ENCODE measurements around the gene ZFHX3. TPM values are rescaled to one million over a fixed set of nuclear protein-coding genes. Genes with fewer than 3 reads are reported as not detected.

The ZFHX3 gene
- polyA plus RNA-seq, 3 donors from 2014 or later: 0.05 to 1.4 (median 1.0) TPM

- no peaks in the 10 kb centered on the region for H3K9me3 Mint-ChIP-seq
- H3K4me1 Mint-ChIP-seq: peaks cover 0 to 3% of the 10 kb centered on the region in 2 donors
- no peak for DNase-seq
- H3K27ac Mint-ChIP-seq: no peak overlapping the region
- peaks cover 0 to 3% (median 1%) of the 10 kb centered on the region in 3 donors for H3K27me3 Mint-ChIP-seq (ENCODE audit: low read depth in 3 of 3)
- no peaks in the 10 kb centered on the region for H3K36me3 Mint-ChIP-seq
- H3K4me3 Mint-ChIP-seq: no peak overlapping the region
Measured at GRCh38 chr16:72983241-72983640, 64.7 kb downstream of the ZFHX3 start.

- Mint-ChIP-seq H3K9me3 (no peaks in the 10 kb centered on the region), H3K4me1 (peaks cover 0 to 3% of the 10 kb centered on the region in 2 donors), H3K27me3 (ENCODE audit: low read depth in 3 of 3) (peaks cover 0 to 1% (median 1%) of the 10 kb centered on the region in 3 donors), H3K27ac (peak overlapping the region in 1 of 6 donors; percentile 63), H3K4me3 (no peak overlapping the region), H3K36me3 (no peaks in the 10 kb centered on the region)
- peak in 2 of 3 donors; percentile 2 to 4 for DNase-seq
Measured at GRCh38 chr16:72979974-72980373, 68.0 kb downstream of the ZFHX3 start.

GRCh38 chr16:72978212-72978611, 69.7 kb downstream of the ZFHX3 start:
- no peak overlapping the region for H3K4me3 Mint-ChIP-seq
- no peaks in the 10 kb centered on the region for H3K9me3 Mint-ChIP-seq
- peaks cover 0 to 1% (median 1%) of the 10 kb centered on the region in 3 donors for H3K27me3 Mint-ChIP-seq (ENCODE audit: low read depth in 3 of 3)
- H3K27ac Mint-ChIP-seq: no peak overlapping the region
- H3K4me1 Mint-ChIP-seq: peaks cover 0 to 3% of the 10 kb centered on the region in 2 donors
- no peak for DNase-seq
- H3K36me3 Mint-ChIP-seq: no peaks in the 10 kb centered on the region

DNA sequence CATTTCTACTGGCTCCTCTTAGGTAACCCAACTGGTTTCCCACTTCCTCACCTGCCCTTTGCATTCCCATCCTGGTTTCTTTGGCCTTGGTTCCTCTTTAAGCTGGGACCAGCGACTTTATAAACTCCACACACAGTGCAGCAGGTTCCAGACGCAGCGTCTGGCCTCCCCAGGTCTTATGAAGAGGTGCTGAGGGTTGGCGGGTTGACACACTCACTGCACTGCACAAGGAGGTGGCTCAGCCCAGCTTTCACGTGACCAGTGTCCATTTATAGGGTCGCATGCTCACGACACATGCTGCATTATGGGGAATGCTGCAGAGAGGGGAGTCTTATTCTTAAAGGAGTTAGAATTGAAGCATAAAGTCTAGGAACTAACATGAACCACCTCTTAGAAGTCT, 70.8 kb downstream of the ZFHX3 start:
- Mint-ChIP-seq H3K27ac (no peak overlapping the region), H3K4me1 (peaks cover 0 to 3% of the 10 kb centered on the region in 2 donors), H3K4me3 (no peak overlapping the region), H3K9me3 (no peaks in the 10 kb centered on the region), H3K36me3 (no peaks in the 10 kb centered on the region), H3K27me3 (ENCODE audit: low read depth in 3 of 3) (peaks cover 0 to 1% (median 0%) of the 10 kb centered on the region in 3 donors)
- no peak for DNase-seq

DNA sequence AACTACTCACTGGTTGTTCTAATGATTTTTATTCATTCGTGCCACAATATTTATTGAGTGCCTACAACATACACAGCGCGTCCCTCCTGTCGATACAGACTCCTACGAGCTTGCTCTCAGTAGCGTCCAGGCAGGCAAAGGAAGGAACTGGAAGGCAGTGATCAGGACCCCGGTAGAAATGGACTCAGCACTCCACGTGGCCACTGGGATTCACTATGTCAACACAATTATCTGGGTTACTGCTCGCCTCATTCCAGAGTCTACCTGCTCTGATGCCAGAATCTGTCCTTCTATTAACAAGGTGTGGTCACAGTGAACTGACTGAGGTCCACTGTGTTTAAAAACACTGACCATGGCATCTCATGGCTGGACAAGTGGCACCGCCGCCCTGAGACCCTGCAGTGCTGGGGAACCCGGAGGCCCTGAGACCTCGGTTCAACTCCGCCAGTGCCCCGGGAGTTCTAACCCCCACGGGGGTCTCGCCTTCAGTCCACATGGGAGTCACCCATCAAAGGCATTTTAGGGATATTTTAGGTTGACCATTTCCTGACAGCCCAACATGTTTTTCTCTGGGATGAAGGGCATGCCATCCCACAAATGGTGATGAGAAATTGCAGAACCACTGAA, 71.4 kb downstream of the ZFHX3 start:
- H3K27ac Mint-ChIP-seq: no peak overlapping the region

DNA sequence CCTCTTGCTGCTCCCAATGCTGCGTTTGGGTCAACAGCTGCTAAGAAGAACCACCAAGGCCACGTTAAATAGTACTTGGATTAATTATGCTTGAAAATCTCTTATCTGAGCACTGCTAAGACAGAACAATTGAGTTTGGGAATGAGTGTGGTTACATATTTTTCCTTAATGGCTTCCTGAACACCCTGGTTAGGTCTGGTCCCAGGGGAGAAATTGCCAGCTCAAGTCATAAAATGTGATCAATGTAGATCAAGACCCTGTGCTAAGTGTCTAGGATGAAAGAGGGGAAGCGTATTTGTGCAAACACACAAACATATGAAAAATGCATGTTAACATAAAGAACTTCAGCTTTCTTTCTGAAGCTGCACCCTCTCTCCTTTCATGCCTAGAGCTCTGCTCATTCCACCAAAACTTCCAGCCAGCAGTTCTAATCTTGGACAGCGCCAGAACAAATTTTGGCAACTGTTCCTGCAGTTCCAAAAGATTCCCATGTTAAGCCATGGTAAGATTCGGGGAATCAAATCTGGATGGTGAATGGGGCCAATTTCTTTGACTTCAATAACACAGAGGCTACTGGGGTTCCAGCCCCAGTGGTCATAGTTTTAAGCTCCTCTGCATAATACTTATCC, 72.0 kb downstream of the ZFHX3 start:
- no peaks in the 10 kb centered on the region for H3K36me3 Mint-ChIP-seq
- no peak overlapping the region for H3K4me3 Mint-ChIP-seq
- no peaks in the 10 kb centered on the region for H3K9me3 Mint-ChIP-seq
- H3K27me3 Mint-ChIP-seq (ENCODE audit: low read depth in 3 of 3): peaks cover 0 to 1% (median 0%) of the 10 kb centered on the region in 3 donors
- peaks cover 0 to 3% of the 10 kb centered on the region in 2 donors for H3K4me1 Mint-ChIP-seq
- H3K27ac Mint-ChIP-seq: no peak overlapping the region
- no peak for DNase-seq

More for the DNA sequence above, 71.4 kb downstream of the ZFHX3 start:
- H3K4me1 Mint-ChIP-seq: peaks cover 0 to 3% of the 10 kb centered on the region in 2 donors
- DNase-seq: no peak
- H3K27me3 Mint-ChIP-seq (ENCODE audit: low read depth in 3 of 3): peaks cover 0 to 1% (median 0%) of the 10 kb centered on the region in 3 donors
- H3K4me3 Mint-ChIP-seq: no peak overlapping the region
- no peaks in the 10 kb centered on the region for H3K9me3 Mint-ChIP-seq
- no peaks in the 10 kb centered on the region for H3K36me3 Mint-ChIP-seq

DNA sequence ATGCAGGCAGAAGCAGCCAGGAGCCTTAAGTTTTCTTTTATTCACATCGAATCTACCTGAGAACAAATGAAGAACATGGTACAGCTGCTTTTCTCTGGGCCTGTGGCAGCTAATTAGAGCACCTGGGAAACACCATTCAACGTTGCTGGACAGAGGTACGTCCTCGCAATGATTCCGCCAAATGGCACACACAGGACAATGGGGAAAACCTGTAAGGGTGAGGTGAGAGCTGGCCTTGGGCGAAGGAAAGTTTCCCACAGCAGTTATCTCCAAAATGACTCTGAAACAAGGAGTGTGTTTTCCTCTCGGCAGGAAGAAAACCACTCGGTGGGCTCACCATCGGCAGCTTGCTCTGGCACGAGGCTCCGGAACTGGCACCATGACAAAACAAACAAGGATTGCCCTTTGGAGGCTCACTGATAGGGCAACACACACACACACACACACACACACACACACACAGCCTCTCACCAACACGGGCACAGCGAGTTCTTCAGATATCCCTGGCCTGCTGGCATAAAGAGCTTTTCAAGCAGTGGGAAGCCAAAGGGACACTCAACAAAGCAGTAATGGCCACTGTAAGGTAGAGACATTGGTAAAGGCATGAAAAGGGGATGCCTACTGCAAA, 73.7 kb downstream of the ZFHX3 start:
- Mint-ChIP-seq H3K36me3 (no peaks in the 10 kb centered on the region), H3K27ac (no peak overlapping the region), H3K4me1 (no peaks in the 10 kb centered on the region), H3K27me3 (ENCODE audit: low read depth in 3 of 3) (no peaks in the 10 kb centered on the region), H3K4me3 (no peak overlapping the region), H3K9me3 (no peaks in the 10 kb centered on the region)
- no peak for DNase-seq

- Mint-ChIP-seq H3K4me3 (no peak overlapping the region), H3K27ac (no peak overlapping the region), H3K4me1 (no peaks in the 10 kb centered on the region), H3K9me3 (no peaks in the 10 kb centered on the region), H3K27me3 (ENCODE audit: low read depth in 3 of 3) (no peaks in the 10 kb centered on the region), H3K36me3 (no peaks in the 10 kb centered on the region)
- no peak for DNase-seq
Measured at GRCh38 chr16:72972878-72973571, 74.9 kb downstream of the ZFHX3 start.

DNA sequence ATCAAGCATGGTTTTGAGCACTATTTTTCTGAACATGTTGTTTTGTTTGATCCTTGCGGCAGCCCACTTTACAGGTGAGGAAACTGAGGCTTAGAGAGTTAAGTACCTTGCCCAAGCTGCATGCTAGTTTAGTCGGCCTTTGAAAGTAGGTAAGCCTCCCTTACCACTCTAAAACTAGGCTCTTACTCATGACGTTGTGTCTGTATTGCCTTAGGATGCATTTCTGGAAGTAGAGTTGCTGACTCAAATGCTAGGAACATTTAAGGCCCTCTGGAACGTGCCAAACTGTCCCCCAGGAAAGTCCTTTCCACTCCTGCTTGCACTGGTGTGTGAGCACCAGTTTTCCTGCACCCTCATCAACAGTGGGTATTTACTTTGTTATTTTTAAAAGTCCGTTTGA, 76.6 kb downstream of the ZFHX3 start:
- H3K27ac Mint-ChIP-seq: no peak overlapping the region

GRCh38 chr16:72970656-72971055, 77.3 kb downstream of the ZFHX3 start:
- no peaks in the 10 kb centered on the region for H3K4me1 Mint-ChIP-seq
- H3K27ac Mint-ChIP-seq: no peak overlapping the region
- no peaks in the 10 kb centered on the region for H3K36me3 Mint-ChIP-seq
- no peak for DNase-seq
- no peak overlapping the region for H3K4me3 Mint-ChIP-seq
- H3K27me3 Mint-ChIP-seq (ENCODE audit: low read depth in 3 of 3): peaks cover 0 to 2% (median 0%) of the 10 kb centered on the region in 3 donors
- H3K9me3 Mint-ChIP-seq: no peaks in the 10 kb centered on the region

More for the DNA sequence above, 76.6 kb downstream of the ZFHX3 start:
- DNase-seq: no peak
- Mint-ChIP-seq H3K4me3 (no peak overlapping the region), H3K9me3 (no peaks in the 10 kb centered on the region), H3K27me3 (ENCODE audit: low read depth in 3 of 3) (no peaks in the 10 kb centered on the region), H3K4me1 (no peaks in the 10 kb centered on the region), H3K36me3 (no peaks in the 10 kb centered on the region)

- Mint-ChIP-seq H3K27me3 (ENCODE audit: low read depth in 3 of 3) (peaks cover 0 to 3% (median 0%) of the 10 kb centered on the region in 3 donors), H3K9me3 (no peaks in the 10 kb centered on the region), H3K4me3 (no peak overlapping the region), H3K36me3 (no peaks in the 10 kb centered on the region), H3K27ac (no peak overlapping the region), H3K4me1 (no peaks in the 10 kb centered on the region)
- DNase-seq: no peak
Measured at GRCh38 chr16:72969812-72970211, 78.1 kb downstream of the ZFHX3 start.

- Mint-ChIP-seq H3K27ac (no peak overlapping the region), H3K36me3 (no peaks in the 10 kb centered on the region), H3K27me3 (ENCODE audit: low read depth in 3 of 3) (peaks cover 0 to 3% (median under 1%) of the 10 kb centered on the region in 3 donors), H3K9me3 (no peaks in the 10 kb centered on the region), H3K4me1 (no peaks in the 10 kb centered on the region), H3K4me3 (no peak overlapping the region)
- DNase-seq: no peak
Measured at GRCh38 chr16:72969146-72969545, 78.8 kb downstream of the ZFHX3 start.

DNA sequence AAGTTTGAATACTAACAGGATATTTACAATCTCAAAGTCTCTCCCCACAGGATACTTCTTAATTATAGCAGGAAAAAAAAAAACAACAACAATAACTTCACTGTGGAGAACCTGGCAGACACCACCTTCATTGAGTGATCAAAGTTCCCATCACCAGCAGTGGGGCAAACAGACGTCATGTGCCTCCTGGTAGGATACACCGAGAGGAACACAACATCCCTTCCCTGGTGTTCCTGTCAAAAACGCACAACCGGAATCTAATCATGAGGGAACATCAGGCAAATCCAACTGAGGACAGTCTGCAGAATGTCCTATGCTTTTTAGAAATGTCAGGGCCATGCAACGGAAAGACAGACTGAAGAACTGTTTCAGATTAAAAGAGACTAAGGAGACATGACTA, 80.0 kb downstream of the ZFHX3 start:
- Mint-ChIP-seq H3K9me3 (no peaks in the 10 kb centered on the region), H3K4me1 (no peaks in the 10 kb centered on the region), H3K27me3 (ENCODE audit: low read depth in 3 of 3) (peaks cover 0 to 3% (median 3%) of the 10 kb centered on the region in 3 donors), H3K4me3 (no peak overlapping the region), H3K36me3 (no peaks in the 10 kb centered on the region), H3K27ac (no peak overlapping the region)
- DNase-seq: no peak
